ENCODE results near the gene TBXA2R.
"Not testable (repeated sequence)": the region's sequence is repeated elsewhere in the genome, so short reads cannot be mapped to it uniquely, and the experiment has no call there.

Gene TBXA2R

GRCh38 chr19:3638208-3639193 lies 31.8 kb upstream of the TBXA2R start:
- DNase-seq, result no peak

- no peak for DNase-seq
Measured at GRCh38 chr19:3637621-3638020, 30.9 kb upstream of the TBXA2R start.

- DNase-seq, result no peak
Measured at GRCh38 chr19:3636962-3637361, 30.3 kb upstream of the TBXA2R start.

- DNase-seq, result no peak
Measured at GRCh38 chr19:3636506-3636905, 29.8 kb upstream of the TBXA2R start.

GRCh38 chr19:3634496-3635045 lies 27.9 kb upstream of the TBXA2R start:
- no peak for DNase-seq

GRCh38 chr19:3633559-3633988 lies 26.9 kb upstream of the TBXA2R start:
- DNase-seq, result no peak

GRCh38 chr19:3632739-3633558 lies 26.3 kb upstream of the TBXA2R start:
- DNase-seq, result no peak

- no peak for DNase-seq
Measured at GRCh38 chr19:3632098-3632497, 25.4 kb upstream of the TBXA2R start.

GRCh38 chr19:3631053-3631861 lies 24.6 kb upstream of the TBXA2R start:
- DNase-seq, result no peak

- not testable (repeated sequence) for DNase-seq
Measured at GRCh38 chr19:3628766-3629165, 22.1 kb upstream of the TBXA2R start.

GRCh38 chr19:3627351-3627723 lies 20.7 kb upstream of the TBXA2R start:
- DNase-seq, result no peak

GRCh38 chr19:3626473-3627350 lies 20.0 kb upstream of the TBXA2R start, which contains the start of gene CACTIN:
CACTIN (minus strand) TSS chr19:3626790; CDS start chr19:3626762, 28 bp downstream.
- DNase-seq, result peak; percentile 97

- DNase-seq, result no peak
Measured at GRCh38 chr19:3625996-3626472, 19.4 kb upstream of the TBXA2R start.

GRCh38 chr19:3623716-3624115 lies 17.0 kb upstream of the TBXA2R start:
- no peak for DNase-seq

GRCh38 chr19:3622224-3622623 lies 15.5 kb upstream of the TBXA2R start:
- DNase-seq, result no peak

GRCh38 chr19:3621689-3622088 lies 15.0 kb upstream of the TBXA2R start:
- no peak for DNase-seq

- DNase-seq, result no peak
Measured at GRCh38 chr19:3620817-3621547, 14.3 kb upstream of the TBXA2R start.

- DNase-seq, result no peak
Measured at GRCh38 chr19:3620145-3620816, 13.6 kb upstream of the TBXA2R start.

GRCh38 chr19:3619631-3620012 lies 12.9 kb upstream of the TBXA2R start:
- no peak for DNase-seq
